H1 (cell line): Measurements from ENCODE around the gene ATXN3. TPM values are rescaled to one million over a fixed set of nuclear protein-coding genes. Genes with fewer than 3 reads are reported as not detected.

ENCODE experiments used
- ATF3 ChIP-seq: IDR thresholded peaks from 2 replicates; pipeline ENCODE4 v1.6.1; 2011; ENCODE audit warnings: low read depth, mild to moderate bottlenecking, low read length; ENCODE audit not compliant: insufficient read depth
- POLR2A ChIP-seq, 2 experiments: IDR thresholded peaks; 1 replicate in 1 of 2; 2 replicates in 1 of 2; pipeline ENCODE4 v1.6.1; 2011; ENCODE audit warnings: low read depth in 2 of 2, low read length in 2 of 2, mild to moderate bottlenecking in 2 of 2; ENCODE audit errors: control extremely low read depth in 1 of 2
- SAP30 ChIP-seq: fragments of 300-600 bp; sonication (generic); IDR thresholded peaks from 2 replicates; pipeline ENCODE4 v1.7.1; 2012; ENCODE audit warnings: low read length, moderate library complexity, mild to moderate bottlenecking, inconsistent platforms; ENCODE audit not compliant: insufficient read depth, insufficient replicate concordance
- TBP ChIP-seq: IDR thresholded peaks from 2 replicates; pipeline ENCODE4 v1.6.1; 2011; ENCODE audit warnings: low read depth, low read length, improper control_type of control experiment
- USF2 ChIP-seq: IDR thresholded peaks from 2 replicates; pipeline ENCODE4 v1.6.1; 2011; ENCODE audit warnings: low read length, improper control_type of control experiment
- polyA plus RNA-seq, 7 experiments: library from polyadenylated mRNA; depleted of rRNA in 3 of 7; stranded (reverse) in 5 of 7; unstranded in 2 of 7; fragments of >200 nt in 5 of 7; fragments of 200-250 nt in 2 of 7; gene quantifications; 1 replicate in 5 of 7; 2 replicates in 1 of 7; 4 replicates in 1 of 7; pipeline versions ENCODE4 v1.2.1 to v1.2.3, GENCODE V29; 2011 to 2013; ENCODE audit warnings: missing spikeins in 2 of 7, mixed read lengths in 2 of 7
- total RNA-seq: library from RNA; stranded (reverse); fragmentation: NEBNext Ultra II Directional; extraction: Animal tissue kit (Norgen Biotek cat#: 25700); gene quantifications from 2 replicates; pipeline ENCODE4 v1.2.1, GENCODE V29; 2021

Gene ATXN3
- total and polyA plus RNA-seq, 2 of the 8 experiments (the other 6 are each of a cell fraction or from before 2014, with no cell fraction given): 8.8 to 37.2 TPM

DNA sequence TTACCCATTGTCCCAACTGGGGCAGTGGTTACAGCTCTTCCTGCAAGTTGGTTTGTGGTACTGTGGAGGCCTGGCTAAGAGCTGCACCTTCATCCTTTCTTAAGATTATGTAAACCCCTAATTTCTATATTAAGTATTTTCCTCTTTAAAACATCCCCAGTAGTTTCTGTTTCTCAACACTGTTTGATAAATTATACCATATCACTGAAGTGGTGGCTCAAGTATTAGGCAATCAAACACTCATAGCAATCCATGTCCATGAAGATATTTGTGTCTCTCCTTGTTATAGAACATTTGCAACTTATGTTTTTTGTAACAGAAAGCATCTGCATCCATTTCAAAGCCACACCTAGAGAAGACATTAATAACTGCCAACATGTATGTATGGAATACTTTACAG lies 31.8 kb downstream of the ATXN3 start (continued):
- no peak for TF ChIP-seq SAP30
- no peak for TF ChIP-seq TBP
- TF ChIP-seq USF2: no peak
- TF ChIP-seq POLR2A (IDR thresholded peaks at IDR 0.05; ENCODE audit: control extremely low read depth in 1 of 2, low read depth in 2 of 2, low read length in 2 of 2): no peak
- TF ChIP-seq ATF3: no peak
